NB4 (cell line): ENCODE results near the gene SPSB4.

Source experiments
- MYC ChIP-seq: IDR thresholded peaks from 2 replicates; pipeline ENCODE4 v1.6.1; 2011; ENCODE audit warnings: low read depth, low read length
- POLR2A ChIP-seq: IDR thresholded peaks from 2 replicates; pipeline ENCODE4 v1.6.1; 2011; ENCODE audit warnings: mild to moderate bottlenecking; ENCODE audit not compliant: insufficient read length; ENCODE audit errors: extremely low read depth
- TF ChIP-seq, protein P1 (sequence below): IDR thresholded peaks from one replicate; pipeline ENCODE4 v1.5.1; 2012; ENCODE audit warnings: low read depth, low read length

DNA sequence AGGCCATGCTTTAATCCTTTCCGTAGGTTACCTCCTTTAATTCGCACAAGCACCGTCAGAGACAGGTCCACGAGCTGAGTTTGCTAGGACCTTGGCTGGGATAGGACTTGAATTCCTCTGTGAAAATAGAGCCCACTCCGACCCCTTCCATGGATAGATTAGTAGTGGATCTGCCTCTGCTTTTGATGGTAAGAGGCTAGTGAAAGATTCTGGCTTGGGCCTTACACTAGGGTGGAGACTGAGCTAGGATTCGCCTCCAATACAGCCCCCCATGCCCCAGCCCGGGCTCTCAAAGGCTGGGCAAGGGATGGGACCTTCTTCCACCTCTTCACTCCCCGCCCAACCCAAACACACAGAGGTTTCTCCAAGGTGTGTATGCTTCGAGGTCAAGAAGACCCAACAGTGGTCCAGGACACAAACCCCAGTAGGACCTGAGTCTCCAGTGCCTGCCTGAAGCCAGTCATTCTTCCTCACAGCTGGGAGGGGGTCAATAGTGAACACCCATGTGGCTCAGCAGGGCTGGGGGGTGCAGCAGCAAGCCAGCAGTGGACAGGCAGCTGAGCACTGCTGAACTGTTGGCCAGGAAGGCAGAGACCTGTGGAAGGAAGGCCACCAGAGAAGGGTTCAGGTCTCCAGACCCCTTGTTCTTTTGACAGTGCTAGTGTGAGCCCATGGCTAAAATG is 75.7 kb downstream of the SPSB4 start:
- TF ChIP-seq, protein P1, sequence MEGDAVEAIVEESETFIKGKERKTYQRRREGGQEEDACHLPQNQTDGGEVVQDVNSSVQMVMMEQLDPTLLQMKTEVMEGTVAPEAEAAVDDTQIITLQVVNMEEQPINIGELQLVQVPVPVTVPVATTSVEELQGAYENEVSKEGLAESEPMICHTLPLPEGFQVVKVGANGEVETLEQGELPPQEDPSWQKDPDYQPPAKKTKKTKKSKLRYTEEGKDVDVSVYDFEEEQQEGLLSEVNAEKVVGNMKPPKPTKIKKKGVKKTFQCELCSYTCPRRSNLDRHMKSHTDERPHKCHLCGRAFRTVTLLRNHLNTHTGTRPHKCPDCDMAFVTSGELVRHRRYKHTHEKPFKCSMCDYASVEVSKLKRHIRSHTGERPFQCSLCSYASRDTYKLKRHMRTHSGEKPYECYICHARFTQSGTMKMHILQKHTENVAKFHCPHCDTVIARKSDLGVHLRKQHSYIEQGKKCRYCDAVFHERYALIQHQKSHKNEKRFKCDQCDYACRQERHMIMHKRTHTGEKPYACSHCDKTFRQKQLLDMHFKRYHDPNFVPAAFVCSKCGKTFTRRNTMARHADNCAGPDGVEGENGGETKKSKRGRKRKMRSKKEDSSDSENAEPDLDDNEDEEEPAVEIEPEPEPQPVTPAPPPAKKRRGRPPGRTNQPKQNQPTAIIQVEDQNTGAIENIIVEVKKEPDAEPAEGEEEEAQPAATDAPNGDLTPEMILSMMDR: no peak
- no peak for TF ChIP-seq POLR2A
- TF ChIP-seq MYC: no peak
